PFSK-1 (cell line): Measurements from ENCODE around the gene C14orf39.

Experiments used
- FOXP2 ChIP-seq: optimal IDR thresholded peaks from 2 replicates; pipeline ENCODE3; 2011; ENCODE audit warnings: borderline replicate concordance, control low read depth, inconsistent platforms; ENCODE audit not compliant: insufficient read depth; ENCODE audit errors: extremely low read length, extremely low read depth
- POLR2AphosphoS5 ChIP-seq: IDR thresholded peaks from 2 replicates; pipeline ENCODE4 v1.6.1; 2012; ENCODE audit warnings: low read depth, mild to moderate bottlenecking, control low read depth, low read length, moderate library complexity
- REST ChIP-seq, 2 experiments: IDR thresholded peaks; 2 replicates each; pipeline versions ENCODE4 v1.6.1 to v1.8.0; 2011 to 2012; ENCODE audit warnings: low read depth in 2 of 2, low read length in 2 of 2, control low read depth in 1 of 2, inconsistent platforms in 1 of 2, mild to moderate bottlenecking in 1 of 2, moderate library complexity in 1 of 2; ENCODE audit not compliant: insufficient read depth in 1 of 2
- SIN3A ChIP-seq: IDR thresholded peaks from 2 replicates; pipeline ENCODE4 v1.6.1; 2012; ENCODE audit warnings: mild to moderate bottlenecking, low read length, moderate library complexity, borderline replicate concordance; ENCODE audit not compliant: insufficient read depth
- TAF1 ChIP-seq: IDR thresholded peaks from 2 replicates; pipeline ENCODE4 v1.6.1; 2012; ENCODE audit warnings: low read length, control low read depth, borderline replicate concordance; ENCODE audit not compliant: insufficient read depth

The C14orf39 gene

GRCh38 chr14:60430276-60430675 is 55.6 kb downstream of the C14orf39 start:
- no peak for TF ChIP-seq POLR2AphosphoS5
- TF ChIP-seq TAF1: no peak
- TF ChIP-seq FOXP2: no peak
- no peak for TF ChIP-seq SIN3A
- TF ChIP-seq REST (IDR thresholded peaks at IDR 0.05; ENCODE audit: insufficient read depth in 1 of 2, low read depth in 2 of 2, low read length in 2 of 2): no peak

- TF ChIP-seq POLR2AphosphoS5: no peak
- TF ChIP-seq TAF1: no peak
- TF ChIP-seq FOXP2: no peak
- TF ChIP-seq REST (IDR thresholded peaks at IDR 0.05; ENCODE audit: insufficient read depth in 1 of 2, low read depth in 2 of 2, low read length in 2 of 2): no peak
- TF ChIP-seq SIN3A: no peak
Measured at GRCh38 chr14:60420050-60420449, 65.8 kb downstream of the C14orf39 start.

GRCh38 chr14:60396718-60397343 is 89.0 kb downstream of the C14orf39 start:
- TF ChIP-seq SIN3A (no peak), FOXP2 (no peak), REST (IDR thresholded peaks at IDR 0.05; ENCODE audit: insufficient read depth in 1 of 2, low read depth in 2 of 2, low read length in 2 of 2) (no peak), TAF1 (no peak), POLR2AphosphoS5 (no peak)
